ENCODE results near the gene ZC3H14. TPM values are rescaled to one million over a fixed set of nuclear protein-coding genes. Genes with fewer than 3 reads are reported as not detected.

The ZC3H14 gene
- total RNA-seq, 1 experiment from 2014 or later: 90.6 TPM

DNA sequence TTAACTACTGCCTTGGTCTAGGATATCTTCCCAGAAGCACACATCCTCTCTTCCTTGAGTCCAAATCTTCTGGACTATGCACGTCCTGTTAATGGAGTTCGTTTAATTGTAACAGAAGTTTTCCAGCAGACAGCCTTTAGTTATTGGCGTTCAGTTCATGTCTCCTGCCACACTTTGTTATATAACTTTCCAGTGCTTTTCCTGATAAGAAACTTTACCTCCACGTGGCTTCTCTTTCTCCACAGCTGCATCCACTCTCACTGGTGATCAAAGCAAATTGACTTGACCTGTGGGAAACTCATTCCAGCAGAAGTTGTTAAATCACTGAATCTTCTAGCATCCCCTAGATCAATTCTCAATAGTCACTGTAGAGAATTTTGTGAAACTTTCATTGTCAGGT, 27.0 kb upstream of the ZC3H14 start:
- Histone ChIP-seq H3T11ph (ENCODE audit: low read length) (no peak overlapping the region), H4K8ac (replicated peaks; ENCODE audit: insufficient read length, low read depth, low read length) (no peak overlapping the region), H3K79me2 (ENCODE audit: insufficient read depth, low read length) (no peaks in the 10 kb centered on the region), H3K27ac (ENCODE audit: insufficient read length, low read depth, low read length) (no peak overlapping the region), H2AFZ (ENCODE audit: low read length) (no peak overlapping the region), H3K18ac (ENCODE audit: insufficient read length, low read depth, low read length) (no peak overlapping the region), H4K20me1 (ENCODE audit: control insufficient read depth, insufficient read depth, insufficient read length) (no peaks in the 10 kb centered on the region), H2BK120ac (ENCODE audit: low read depth, low read length, poor library complexity, severe bottlenecking) (no peak overlapping the region), H4K5ac (ENCODE audit: insufficient read length, low read depth, low read length) (no peak overlapping the region), H3K56ac (ENCODE audit: insufficient read length, low read depth, low read length) (no peak overlapping the region), H3K27me3 (ENCODE audit: insufficient read depth, low read length) (no peaks in the 10 kb centered on the region), H2AK5ac (ENCODE audit: insufficient read length, low read length) (no peak overlapping the region), H3K4me2 (ENCODE audit: insufficient read depth, insufficient read length, low read length) (no peak overlapping the region), H3K9me3 (ENCODE audit: control insufficient read depth, low read depth, low read length) (no peaks in the 10 kb centered on the region), H3K23ac (ENCODE audit: insufficient read length, low read depth, low read length) (no peak overlapping the region), H3K23me2 (ENCODE audit: insufficient read length, low read depth, low read length, poor library complexity, severe bottlenecking) (no peaks in the 10 kb centered on the region), H2BK12ac (ENCODE audit: insufficient read length, low read depth, low read length) (no peak overlapping the region), H3K14ac (ENCODE audit: insufficient read depth, low read length) (no peak overlapping the region), H2BK15ac (ENCODE audit: low read depth, low read length) (no peak overlapping the region), H3K79me1 (ENCODE audit: insufficient read depth, low read depth, low read length, poor library complexity, severe bottlenecking) (no peaks in the 10 kb centered on the region), H3K4me1 (ENCODE audit: insufficient read depth, low read length) (peaks cover 2% of the 10 kb centered on the region; the same call in 1 of the 2 replicates), H3K9ac (ENCODE audit: extremely low read depth, insufficient read length, low read length) (no peak overlapping the region), H3K4ac (ENCODE audit: low read depth, low read length) (no peak overlapping the region), H4K91ac (ENCODE audit: insufficient read length, low read depth, low read length) (no peak overlapping the region), H2BK20ac (ENCODE audit: low read depth, low read length, poor library complexity, severe bottlenecking) (no peak overlapping the region), H2BK5ac (ENCODE audit: insufficient read length, low read length) (no peak overlapping the region)
- H3K36me3 Mint-ChIP-seq (ENCODE audit: insufficient read depth in 1 of 3, low read depth in 3 of 3): peaks cover 4 to 20% (median 16%) of the 10 kb centered on the region in 3 experiments
- H3K4me1 Mint-ChIP-seq: no peaks in the 10 kb centered on the region
- TF ChIP-seq, protein P1, sequence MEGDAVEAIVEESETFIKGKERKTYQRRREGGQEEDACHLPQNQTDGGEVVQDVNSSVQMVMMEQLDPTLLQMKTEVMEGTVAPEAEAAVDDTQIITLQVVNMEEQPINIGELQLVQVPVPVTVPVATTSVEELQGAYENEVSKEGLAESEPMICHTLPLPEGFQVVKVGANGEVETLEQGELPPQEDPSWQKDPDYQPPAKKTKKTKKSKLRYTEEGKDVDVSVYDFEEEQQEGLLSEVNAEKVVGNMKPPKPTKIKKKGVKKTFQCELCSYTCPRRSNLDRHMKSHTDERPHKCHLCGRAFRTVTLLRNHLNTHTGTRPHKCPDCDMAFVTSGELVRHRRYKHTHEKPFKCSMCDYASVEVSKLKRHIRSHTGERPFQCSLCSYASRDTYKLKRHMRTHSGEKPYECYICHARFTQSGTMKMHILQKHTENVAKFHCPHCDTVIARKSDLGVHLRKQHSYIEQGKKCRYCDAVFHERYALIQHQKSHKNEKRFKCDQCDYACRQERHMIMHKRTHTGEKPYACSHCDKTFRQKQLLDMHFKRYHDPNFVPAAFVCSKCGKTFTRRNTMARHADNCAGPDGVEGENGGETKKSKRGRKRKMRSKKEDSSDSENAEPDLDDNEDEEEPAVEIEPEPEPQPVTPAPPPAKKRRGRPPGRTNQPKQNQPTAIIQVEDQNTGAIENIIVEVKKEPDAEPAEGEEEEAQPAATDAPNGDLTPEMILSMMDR (conservative IDR thresholded peaks at IDR 0.05): no peak
- no peaks in the 10 kb centered on the region for H3K27me3 Mint-ChIP-seq (ENCODE audit: low read depth)
- peaks cover 0 to under 1% of the 10 kb centered on the region in 2 experiments; a peak in 1 of 5 replicates for H3K9me3 Mint-ChIP-seq
- DNase-seq: no peak
- H3K27ac Mint-ChIP-seq: peak overlapping the region in 1 of 3 experiments; percentile 10; a peak in 1 of 7 replicates
- no CpG with 5 or more reads among the region's 4 CpGs for WGBS (ENCODE audit: extremely low coverage, insufficient read length, low lambda C conversion rate)
- no peak overlapping the region for H3K4me3 Mint-ChIP-seq
